GM21529 (cell line): ENCODE results near the gene CHST11.
A peak's percentile ranks its signal among the peaks of the same experiment; 100 is the strongest.

Source experiments
- ATAC-seq: cut with Tn5 transposase; IDR thresholded peaks from one replicate; pipeline ENCODE4 v1.9.1; 2021; ENCODE audit not compliant: unreplicated experiment

Gene CHST11

GRCh38 chr12:104746467-104747088 lies 289.8 kb downstream of the CHST11 start:
- no peak for ATAC-seq

- no peak for ATAC-seq
Observed at GRCh38 chr12:104747330-104747729, 290.6 kb downstream of the CHST11 start.

GRCh38 chr12:104747955-104748354 lies 291.2 kb downstream of the CHST11 start:
- ATAC-seq: no peak

DNA sequence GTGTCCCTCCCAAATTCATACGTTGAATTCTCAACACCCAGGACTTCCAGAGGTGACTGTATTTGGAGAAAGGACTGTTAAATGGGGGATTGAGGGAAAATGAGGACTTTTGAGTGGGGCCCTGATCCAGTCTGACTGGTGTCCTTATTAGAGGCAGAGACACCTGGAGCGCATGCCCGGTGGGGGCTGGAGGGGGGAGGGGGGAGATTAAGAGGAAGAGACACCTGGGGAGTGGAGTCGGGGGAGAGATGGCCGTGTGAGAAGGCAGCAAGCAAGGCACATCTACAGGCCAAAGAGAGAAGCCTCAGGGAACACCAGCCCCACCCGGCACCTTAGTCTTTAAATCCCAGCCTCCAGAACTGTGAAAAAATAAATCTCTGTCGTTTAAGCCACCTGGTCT lies 291.6 kb downstream of the CHST11 start:
- ATAC-seq: no peak

- no peak for ATAC-seq
Observed at GRCh38 chr12:104748790-104749189, 292.0 kb downstream of the CHST11 start.

- no peak for ATAC-seq
Observed at GRCh38 chr12:104749545-104749944, 292.8 kb downstream of the CHST11 start.

GRCh38 chr12:104750061-104750460 lies 293.3 kb downstream of the CHST11 start:
- ATAC-seq: no peak

GRCh38 chr12:104751120-104751519 lies 294.4 kb downstream of the CHST11 start:
- peak; percentile 34 for ATAC-seq

DNA sequence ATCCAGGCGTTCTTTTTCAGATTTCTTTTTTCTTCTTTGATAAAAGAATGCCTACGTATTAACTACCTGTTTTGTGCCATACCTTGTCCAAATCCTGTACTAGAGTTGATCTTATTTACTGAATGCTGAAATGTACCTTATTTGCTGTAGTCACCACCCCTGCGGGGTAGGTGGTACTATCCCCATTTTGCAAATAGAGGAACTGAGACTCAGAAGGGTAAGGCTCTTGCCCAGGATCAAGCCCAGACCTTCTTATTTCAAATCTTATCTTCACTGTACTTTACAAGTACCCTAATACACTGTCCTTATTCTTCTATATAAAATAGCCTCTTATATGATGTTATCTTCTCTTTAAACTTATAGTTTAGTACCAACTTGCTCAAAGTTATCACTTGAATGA lies 294.8 kb downstream of the CHST11 start:
- peak; percentile 83 for ATAC-seq

DNA sequence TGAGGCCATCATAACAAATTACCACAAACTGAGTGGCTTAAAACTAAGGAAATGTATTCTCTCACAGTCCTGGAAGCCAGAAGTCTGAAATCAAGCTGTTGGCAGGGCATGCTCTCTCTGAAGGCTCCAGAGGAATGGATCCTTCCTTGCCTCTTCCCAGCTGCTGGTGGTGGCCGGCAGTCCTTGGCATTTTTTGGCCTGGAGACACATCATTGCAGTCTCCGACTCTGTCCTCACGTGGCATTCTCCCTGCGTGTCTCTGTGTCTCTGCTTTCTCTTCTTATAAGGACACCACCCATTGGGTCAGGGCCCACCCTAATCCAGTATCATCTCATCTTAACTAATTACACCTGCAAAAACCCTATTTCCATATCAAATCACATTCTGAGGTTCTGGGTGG lies 295.3 kb downstream of the CHST11 start:
- no peak for ATAC-seq

GRCh38 chr12:104752881-104753280 lies 296.1 kb downstream of the CHST11 start:
- ATAC-seq: no peak

DNA sequence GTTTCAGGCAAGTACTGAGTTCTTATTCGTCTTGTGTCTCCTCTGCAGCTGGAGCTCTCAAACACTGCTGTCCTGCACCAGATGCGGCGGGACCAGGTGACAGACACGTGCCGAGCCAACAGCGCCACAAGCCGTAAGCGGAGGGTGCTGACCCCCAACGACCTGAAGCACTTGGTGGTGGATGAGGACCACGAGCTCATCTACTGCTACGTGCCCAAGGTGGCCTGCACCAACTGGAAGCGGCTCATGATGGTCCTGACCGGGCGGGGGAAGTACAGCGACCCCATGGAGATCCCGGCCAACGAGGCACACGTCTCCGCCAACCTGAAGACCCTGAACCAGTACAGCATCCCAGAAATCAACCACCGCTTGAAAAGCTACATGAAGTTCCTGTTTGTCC lies 300.2 kb downstream of the CHST11 start:
- no peak for ATAC-seq

GRCh38 chr12:104758771-104759170 lies 302.0 kb downstream of the CHST11 start:
- no peak for ATAC-seq

DNA sequence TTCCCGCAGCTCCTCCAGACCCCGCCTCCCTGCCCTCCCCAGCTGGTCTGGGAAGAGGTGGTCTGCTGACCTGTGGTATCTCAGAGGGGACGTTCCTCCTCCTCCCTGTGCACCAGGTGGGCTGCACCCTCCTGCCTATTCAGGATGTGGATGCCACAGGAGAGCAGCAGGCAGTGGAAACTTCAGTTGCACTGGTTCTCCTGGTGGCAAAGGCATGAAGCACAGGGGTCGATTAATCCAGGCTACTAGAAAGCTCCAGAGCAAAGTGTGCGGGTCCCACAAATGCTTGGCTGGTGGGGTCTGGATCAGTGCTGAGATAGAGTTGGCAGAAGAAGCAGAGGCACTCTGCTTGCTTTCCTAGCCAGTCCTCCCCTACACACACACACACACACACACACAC lies 304.3 kb downstream of the CHST11 start:
- ATAC-seq: no peak

GRCh38 chr12:104761611-104762010 lies 304.9 kb downstream of the CHST11 start:
- ATAC-seq: no peak

DNA sequence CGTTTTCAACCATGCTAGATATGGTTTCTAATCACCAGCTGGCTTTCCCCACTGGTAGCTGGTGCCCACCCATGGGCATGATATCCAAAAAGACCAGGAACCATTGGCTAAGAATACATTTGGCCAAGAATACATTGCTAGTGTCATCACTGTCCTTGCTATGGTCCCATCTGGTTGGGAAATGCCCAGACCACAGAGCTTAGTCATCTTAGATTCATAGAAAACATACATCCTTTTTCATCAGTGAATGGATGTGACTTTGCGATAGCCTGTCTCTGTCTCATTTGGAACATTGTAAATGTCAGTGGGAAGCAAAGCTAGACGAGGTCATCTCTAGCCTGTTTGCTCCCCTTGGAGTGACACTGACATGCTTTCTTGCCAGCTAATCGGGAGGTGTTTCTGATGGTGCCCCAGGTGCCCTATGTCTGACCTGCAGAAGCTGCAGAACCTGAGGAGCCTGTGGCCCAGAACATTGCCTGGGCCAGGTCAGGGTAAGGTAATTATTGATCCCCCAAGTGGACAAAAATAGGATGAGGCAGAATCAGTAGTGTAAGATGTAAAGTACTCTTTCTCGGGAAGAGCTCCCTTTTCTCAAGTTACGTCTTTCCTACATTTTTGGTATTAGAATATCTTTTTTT lies 306.5 kb downstream of the CHST11 start:
- ATAC-seq: no peak

- ATAC-seq: peak; percentile 56
Observed at GRCh38 chr12:104764225-104765091, 307.7 kb downstream of the CHST11 start.

- ATAC-seq: no peak
Observed at GRCh38 chr12:104767261-104767660, 310.5 kb downstream of the CHST11 start.

DNA sequence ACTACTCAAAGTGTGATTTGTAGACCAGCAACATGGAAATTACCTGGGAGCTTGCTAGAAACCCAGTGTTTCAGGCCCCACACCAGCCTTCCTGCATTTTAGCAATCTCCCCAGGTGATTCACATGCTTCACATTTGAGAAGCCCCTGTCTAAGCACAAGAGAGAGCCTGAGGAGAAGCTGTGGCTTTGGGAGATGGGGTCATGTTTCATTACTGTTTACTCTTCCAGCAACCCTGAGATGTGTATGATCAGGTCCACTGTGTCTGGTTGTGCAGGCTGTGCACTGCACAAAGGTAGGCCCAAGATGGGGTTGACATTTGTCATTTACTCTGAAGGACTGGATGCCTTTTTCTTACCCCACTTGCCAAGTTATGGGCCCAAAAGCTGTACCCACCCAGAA lies 311.3 kb downstream of the CHST11 start:
- no peak for ATAC-seq

GRCh38 chr12:104769144-104769561 lies 312.4 kb downstream of the CHST11 start:
- no peak for ATAC-seq

DNA sequence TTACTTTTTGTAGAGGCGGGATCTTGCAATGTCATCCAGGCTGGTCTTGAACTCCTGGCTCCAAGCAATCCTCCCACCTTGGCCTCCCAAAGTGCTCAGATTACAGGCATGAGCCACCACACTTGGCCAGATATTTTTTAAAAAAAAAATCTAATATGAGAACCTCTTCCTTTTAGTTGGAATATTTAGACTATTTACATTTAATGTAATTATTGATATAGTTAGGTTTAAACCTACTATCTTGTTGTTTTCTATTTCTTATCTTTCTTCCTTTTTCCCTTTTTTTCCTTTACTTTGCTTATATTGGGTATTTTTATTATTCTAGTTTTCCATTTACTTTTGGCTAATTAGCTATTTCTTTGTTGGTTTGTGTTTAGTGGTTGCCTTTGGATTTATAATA lies 315.6 kb downstream of the CHST11 start:
- no peak for ATAC-seq

GRCh38 chr12:104775731-104776231 lies 319.0 kb downstream of the CHST11 start:
- no peak for ATAC-seq
